Activated CD4-positive, alpha-beta memory T cell treated with anti-CD3 and anti-CD28 coated beads for 36 hours (primary cell): ENCODE data around the gene FRMD4A. TPM values are rescaled to one million over a fixed set of nuclear protein-coding genes. Genes with fewer than 3 reads are reported as not detected.
"Not testable (repeated sequence)": the region's sequence is repeated elsewhere in the genome, so short reads cannot be mapped to it uniquely, and the experiment has no call there.

ENCODE experiments used
- CTCF ChIA-PET: fragments of 350-600 bp; sonication (Branson Sonifier 250); formaldehyde crosslinking; loops from one replicate; lab custom pipeline; 2021; ENCODE audit warnings: antibody characterized with exemption, inconsistent platforms; lab: Charles Lee
- POLR2A ChIA-PET: fragments of 350-600 bp; sonication (Branson Sonifier 250); formaldehyde crosslinking; loops from one replicate; lab custom pipeline; 2021; ENCODE audit warnings: antibody characterized with exemption; lab: Charles Lee
- DNase-seq: peaks from one replicate; pipeline ENCODE4 v3.0.0-alpha.2; 2020
- H3K27ac Mint-ChIP-seq: one replicate; pipeline ENCODE4 v1.8.0; 2021; ENCODE audit warnings: mixed read lengths
- H3K27me3 Mint-ChIP-seq: one replicate; pipeline ENCODE4 v1.8.0; 2021; ENCODE audit warnings: mixed read lengths
- H3K36me3 Mint-ChIP-seq: one replicate; pipeline ENCODE4 v1.8.0; 2021; ENCODE audit warnings: mixed read lengths
- H3K4me1 Mint-ChIP-seq: one replicate; pipeline ENCODE4 v1.8.0; 2021; ENCODE audit warnings: low read depth, mixed read lengths
- H3K4me3 Mint-ChIP-seq: one replicate; pipeline ENCODE4 v1.8.0; 2021; ENCODE audit warnings: mild to moderate bottlenecking, mixed read lengths
- H3K9me3 Mint-ChIP-seq: one replicate; pipeline ENCODE4 v1.8.0; 2021; ENCODE audit warnings: mixed read lengths
- intact Hi-C: fragments of 100-400 bp; cut with micrococcal nuclease; formaldehyde crosslinking; loops from one replicate; pipeline ENCODE4 v1.15.1; 2023
- total RNA-seq, 2 experiments: library from RNA; stranded (reverse); gene quantifications; one replicate each; pipeline ENCODE4 v1.2.3, GENCODE V29; 2021

FRMD4A gene
- total RNA-seq, 2 experiments from 2014 or later = 0.31 to 1.7 TPM

DNA sequence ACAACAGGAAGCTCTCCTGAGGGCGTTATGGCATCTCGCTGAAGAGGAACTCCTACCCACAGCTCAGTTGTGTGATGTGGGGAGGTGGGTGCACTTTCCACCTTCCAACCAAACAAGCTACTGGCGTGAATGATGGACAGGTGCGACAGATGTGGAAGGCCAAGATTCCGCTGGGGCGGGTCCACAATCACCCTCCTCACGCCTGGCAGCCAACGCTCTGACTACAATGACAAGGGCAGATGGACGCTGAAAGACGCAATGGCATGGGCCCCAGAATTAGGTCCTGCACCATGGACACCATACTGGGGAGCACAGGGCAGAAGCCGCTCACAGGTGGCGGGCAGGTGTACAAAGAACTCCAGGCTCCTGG, 461.4 kb downstream of the FRMD4A start:
- POLR2A ChIA-PET = no interaction called here
- no peak overlapping the region for H3K4me3 Mint-ChIP-seq
- H3K36me3 Mint-ChIP-seq = no peaks in the 10 kb centered on the region
- no peaks in the 10 kb centered on the region for H3K9me3 Mint-ChIP-seq
- H3K27me3 Mint-ChIP-seq = no peaks in the 10 kb centered on the region
- H3K27ac Mint-ChIP-seq = no peak overlapping the region
- intact Hi-C loops = no loop called here
- H3K4me1 Mint-ChIP-seq = peaks cover 2% of the 10 kb centered on the region
- CTCF ChIA-PET = no interaction called here
- no peak for DNase-seq

DNA sequence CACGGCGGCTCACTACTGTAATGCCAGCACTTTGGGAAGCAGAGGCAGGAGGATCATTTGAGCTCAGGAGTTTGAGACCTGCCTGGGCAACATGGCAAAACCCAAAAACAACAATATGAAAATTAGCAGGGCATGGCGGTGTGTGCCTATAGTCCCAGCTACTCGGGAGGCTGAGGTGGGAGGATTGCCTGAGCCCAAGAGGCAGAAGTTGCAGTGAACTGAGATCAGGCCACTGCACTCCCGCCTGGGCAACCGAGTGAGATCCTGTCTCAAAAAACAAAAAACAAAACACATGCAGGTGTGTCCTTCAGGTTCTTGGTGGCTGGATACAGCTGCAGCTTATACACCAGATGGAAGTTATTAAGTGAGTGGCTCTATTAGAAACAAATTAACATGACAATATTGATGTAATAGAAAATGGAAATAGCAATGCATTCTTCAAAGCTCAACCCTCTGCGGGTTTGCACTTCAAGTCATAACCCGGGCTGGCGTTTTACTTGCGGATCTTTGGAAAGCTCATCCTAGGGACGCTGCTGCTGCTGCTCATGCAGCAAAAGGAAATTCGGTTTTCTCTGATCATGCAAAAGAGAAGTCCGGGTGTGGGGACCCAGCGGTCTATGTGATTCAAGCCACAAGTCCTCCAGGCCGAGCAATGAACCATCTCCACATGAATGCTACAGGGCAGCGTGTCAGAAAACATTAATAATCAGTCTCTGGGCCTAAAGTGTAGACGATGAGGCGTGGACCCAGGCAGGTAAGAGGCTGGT, 462.0 kb downstream of the FRMD4A start:
- ChIA-PET POLR2A (no interaction called here), CTCF (no interaction called here)
- no peak overlapping the region for H3K4me3 Mint-ChIP-seq
- no peaks in the 10 kb centered on the region for H3K36me3 Mint-ChIP-seq
- H3K27ac Mint-ChIP-seq = no peak overlapping the region
- H3K27me3 Mint-ChIP-seq = no peaks in the 10 kb centered on the region
- no peak for DNase-seq
- intact Hi-C loops = no loop called here
- no peaks in the 10 kb centered on the region for H3K9me3 Mint-ChIP-seq
- H3K4me1 Mint-ChIP-seq = peaks cover 2% of the 10 kb centered on the region

DNA sequence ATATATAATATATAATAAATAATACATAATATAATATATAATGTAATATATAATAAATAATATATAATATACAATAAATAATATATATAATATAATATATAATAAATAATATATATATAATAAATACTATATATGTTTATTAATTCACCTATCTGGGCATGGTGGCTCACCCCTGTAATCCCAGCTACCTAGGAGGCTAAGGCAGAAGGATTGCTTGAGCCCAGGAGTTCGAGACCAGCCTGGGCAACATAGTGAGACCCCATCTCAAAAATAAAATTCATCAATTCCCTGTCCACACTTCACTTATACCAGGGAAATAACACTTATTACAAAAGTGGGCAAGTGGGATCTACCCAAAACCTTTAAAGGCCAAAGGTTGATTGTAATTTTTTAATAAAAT, 462.9 kb downstream of the FRMD4A start:
- ChIA-PET CTCF (no interaction called here), POLR2A (no interaction called here)

DNA sequence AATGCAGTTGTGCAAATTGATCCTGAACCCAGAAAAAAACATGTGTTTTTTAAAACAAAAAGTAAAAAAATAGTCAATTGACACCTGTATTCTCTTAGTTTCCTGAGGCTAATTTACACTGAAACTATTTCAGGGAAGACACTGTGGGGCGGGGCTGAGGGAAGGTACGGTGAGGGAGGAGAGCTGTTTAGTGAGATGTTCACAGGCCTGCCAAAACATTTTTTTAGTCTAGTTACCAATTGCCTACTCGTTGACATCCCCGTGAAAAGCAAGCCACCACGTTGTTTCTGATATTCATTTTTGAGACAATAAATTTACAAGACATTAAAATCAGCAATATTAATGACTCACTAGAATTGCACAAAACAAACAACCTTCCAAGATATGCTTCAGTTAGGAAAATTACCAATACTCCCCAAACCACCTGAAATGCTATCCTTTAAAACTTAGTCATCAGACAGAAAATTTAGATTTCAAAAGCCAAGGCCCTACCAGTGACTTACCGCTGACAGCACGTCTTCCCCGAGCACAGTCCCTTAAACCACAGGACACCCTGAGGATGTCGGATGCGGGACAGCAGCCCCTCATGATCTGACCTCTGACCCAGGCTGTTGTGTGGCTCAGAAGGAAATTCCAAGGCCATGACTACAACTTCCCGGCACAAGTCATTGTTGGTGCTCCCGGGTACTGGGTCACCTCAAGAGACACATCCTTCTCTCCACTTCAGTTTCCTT, 464.8 kb downstream of the FRMD4A start:
- Mint-ChIP-seq H3K4me1 (peaks cover 5% of the 10 kb centered on the region), H3K36me3 (no peaks in the 10 kb centered on the region), H3K4me3 (no peak overlapping the region), H3K27ac (no peak overlapping the region), H3K9me3 (no peaks in the 10 kb centered on the region), H3K27me3 (no peaks in the 10 kb centered on the region)
- DNase-seq = no peak
- POLR2A ChIA-PET = no interaction called here
- CTCF ChIA-PET = no interaction called here
- intact Hi-C loops = no loop called here

More for the DNA sequence above, 462.9 kb downstream of the FRMD4A start:
- no peak overlapping the region for H3K27ac Mint-ChIP-seq
- H3K4me1 Mint-ChIP-seq = no peaks in the 10 kb centered on the region
- intact Hi-C loops = no loop called here
- H3K4me3 Mint-ChIP-seq = no peak overlapping the region
- no peaks in the 10 kb centered on the region for H3K9me3 Mint-ChIP-seq
- H3K27me3 Mint-ChIP-seq = no peaks in the 10 kb centered on the region
- no peak for DNase-seq
- no peaks in the 10 kb centered on the region for H3K36me3 Mint-ChIP-seq

DNA sequence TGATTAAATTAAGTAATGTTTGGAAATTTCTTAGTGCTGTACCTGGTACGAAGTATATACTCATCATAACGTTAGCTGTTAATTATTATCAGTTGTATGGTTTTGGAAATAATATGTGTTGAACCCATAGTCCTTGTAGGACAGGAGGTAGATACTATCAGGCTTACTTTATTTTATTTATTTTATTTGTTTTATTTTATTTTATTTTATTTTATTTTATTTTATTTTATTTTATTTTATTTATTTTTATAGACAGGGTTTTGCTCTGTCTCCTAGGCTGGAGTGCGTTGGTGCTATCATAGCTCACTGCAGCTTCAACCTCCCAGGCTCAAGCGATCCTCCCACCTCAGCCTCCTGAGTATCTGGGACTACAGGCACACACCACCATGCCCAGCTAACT, 465.5 kb downstream of the FRMD4A start:
- POLR2A ChIA-PET, intact Hi-C loops, DNase-seq, H3K4me3 Mint-ChIP-seq, H3K9me3 Mint-ChIP-seq, H3K27ac Mint-ChIP-seq, H3K36me3 Mint-ChIP-seq, CTCF ChIA-PET, H3K4me1 Mint-ChIP-seq, H3K27me3 Mint-ChIP-seq: not testable (repeated sequence)

DNA sequence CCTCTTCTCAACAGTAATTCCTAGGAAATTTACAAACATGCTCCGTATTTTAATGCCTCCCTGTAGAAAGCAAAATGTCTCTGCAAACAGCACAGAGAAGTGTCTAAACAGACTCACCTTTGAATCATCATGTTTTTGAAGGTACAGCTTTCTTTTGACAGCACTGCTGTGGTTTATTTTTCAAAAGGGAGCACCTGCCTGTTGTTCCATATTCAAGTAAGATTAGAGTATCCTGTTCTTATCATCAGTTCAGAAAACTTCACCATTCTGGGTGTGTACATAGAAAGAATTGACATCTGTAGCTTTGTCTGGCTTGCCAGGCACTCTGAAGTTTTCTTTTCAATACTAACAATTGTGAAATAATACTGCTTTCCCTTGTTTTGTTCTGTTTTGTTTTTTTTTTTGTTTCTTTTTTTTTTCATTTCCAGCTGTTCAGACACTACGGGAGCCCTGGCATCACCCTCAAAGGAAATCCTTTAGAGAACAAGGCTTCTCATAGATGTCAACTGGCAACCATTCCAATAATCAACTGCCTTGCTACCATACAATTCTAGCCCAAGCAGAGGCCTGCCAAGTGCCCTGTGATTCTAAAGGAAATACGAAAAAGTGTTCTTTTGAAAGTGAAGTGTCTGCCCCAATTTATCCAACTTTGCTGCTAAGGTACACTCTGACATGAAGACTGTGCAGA, 468.0 kb downstream of the FRMD4A start:
- H3K4me3 Mint-ChIP-seq = no peak overlapping the region
- ChIA-PET CTCF (interaction anchor here (0.6 kb wide), 1 partner anchor 1723 kb away, joined by 3 read pairs; no protein-coding TSS in a partner anchor), POLR2A (no interaction called here)
- DNase-seq = no peak
- no peak overlapping the region for H3K27ac Mint-ChIP-seq
- intact Hi-C loops = no loop called here
- no peaks in the 10 kb centered on the region for H3K9me3 Mint-ChIP-seq
- no peaks in the 10 kb centered on the region for H3K36me3 Mint-ChIP-seq
- H3K4me1 Mint-ChIP-seq = peaks cover 5% of the 10 kb centered on the region
- H3K27me3 Mint-ChIP-seq = no peaks in the 10 kb centered on the region

DNA sequence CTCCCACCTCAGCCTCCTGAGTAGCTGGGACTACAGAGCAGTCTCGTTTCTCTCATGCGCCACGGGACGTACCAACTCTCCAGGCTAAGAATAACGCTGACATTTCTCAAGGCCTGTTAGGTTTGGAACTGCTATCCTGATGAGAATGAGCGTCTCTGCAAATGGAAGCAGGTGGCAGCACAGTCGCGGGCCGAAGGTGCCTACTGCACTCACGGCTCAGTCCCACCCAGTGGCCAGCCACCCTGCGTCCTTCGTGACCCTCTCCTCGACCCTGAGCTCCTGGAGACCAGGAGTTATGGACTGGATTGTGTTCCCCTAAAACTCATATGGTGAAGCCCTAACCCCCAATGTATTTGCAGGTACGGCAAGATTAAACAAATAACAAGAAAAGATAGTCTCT, 469.8 kb downstream of the FRMD4A start:
- H3K36me3 Mint-ChIP-seq = no peaks in the 10 kb centered on the region
- intact Hi-C loops = no loop called here
- POLR2A ChIA-PET = no interaction called here
- CTCF ChIA-PET = no interaction called here
- peaks cover 5% of the 10 kb centered on the region for H3K4me1 Mint-ChIP-seq
- H3K27me3 Mint-ChIP-seq = no peaks in the 10 kb centered on the region
- no peak for DNase-seq
- H3K9me3 Mint-ChIP-seq = no peaks in the 10 kb centered on the region
- H3K4me3 Mint-ChIP-seq = no peak overlapping the region
- no peak overlapping the region for H3K27ac Mint-ChIP-seq

DNA sequence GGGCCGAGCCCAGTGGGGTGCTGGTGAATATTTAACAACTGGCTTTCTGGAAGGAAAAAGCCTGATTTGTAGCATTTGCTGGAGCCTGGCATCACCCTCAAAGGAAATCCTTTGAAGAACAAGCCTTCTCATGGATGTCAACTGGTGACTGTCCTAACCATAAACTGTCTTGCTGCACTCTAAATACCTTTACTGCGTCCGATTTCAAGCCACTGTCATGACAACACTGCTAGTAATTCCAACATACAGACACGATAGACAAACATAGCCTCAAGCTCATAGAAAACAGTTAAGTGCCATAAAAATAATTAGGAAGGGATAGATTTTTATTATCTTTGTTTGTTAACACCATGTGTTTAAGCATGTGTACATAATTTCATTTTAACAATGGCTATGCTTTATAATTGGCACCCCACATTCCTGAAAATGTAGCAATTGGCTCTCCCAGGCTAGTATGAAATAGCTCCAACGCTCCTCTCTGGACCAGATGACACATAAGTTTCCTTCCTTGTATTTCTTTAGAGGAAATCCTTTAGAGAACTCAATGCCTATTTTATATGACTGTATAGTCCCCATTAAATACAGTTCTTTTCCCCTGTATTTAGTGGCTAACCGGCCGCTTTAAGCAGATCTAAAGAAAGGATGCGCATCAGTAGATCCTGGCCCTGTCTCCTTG, 470.6 kb downstream of the FRMD4A start:
- no peak overlapping the region for H3K4me3 Mint-ChIP-seq
- no peaks in the 10 kb centered on the region for H3K36me3 Mint-ChIP-seq
- DNase-seq = no peak
- H3K9me3 Mint-ChIP-seq = no peaks in the 10 kb centered on the region
- peaks cover 5% of the 10 kb centered on the region for H3K4me1 Mint-ChIP-seq
- H3K27ac Mint-ChIP-seq = no peak overlapping the region
- CTCF ChIA-PET = no interaction called here
- no peaks in the 10 kb centered on the region for H3K27me3 Mint-ChIP-seq
- POLR2A ChIA-PET = no interaction called here
- intact Hi-C loops = no loop called here

DNA sequence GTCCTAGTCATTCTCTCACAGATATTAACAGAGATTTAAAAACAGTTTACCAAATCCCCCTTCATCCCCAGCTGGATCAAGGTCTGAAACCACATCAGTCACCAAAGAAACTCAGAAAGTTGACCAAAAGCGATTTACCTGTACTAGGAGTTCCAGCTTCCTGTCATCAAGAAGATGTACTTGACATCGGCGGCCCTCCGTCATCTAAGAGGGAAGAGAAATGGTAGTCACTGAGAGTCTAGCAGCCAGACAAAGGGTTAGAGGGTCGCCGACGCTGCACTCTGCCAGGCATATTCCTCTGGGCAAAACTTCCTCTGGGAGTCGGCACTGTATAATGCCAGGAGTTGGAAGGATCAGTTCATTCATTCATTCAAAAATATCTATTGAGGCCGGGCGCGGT, 472.0 kb downstream of the FRMD4A start:
- no peaks in the 10 kb centered on the region for H3K9me3 Mint-ChIP-seq
- no peak for DNase-seq
- ChIA-PET CTCF (no interaction called here), POLR2A (no interaction called here)
- H3K36me3 Mint-ChIP-seq = no peaks in the 10 kb centered on the region
- H3K4me1 Mint-ChIP-seq = peaks cover 5% of the 10 kb centered on the region
- no peak overlapping the region for H3K4me3 Mint-ChIP-seq
- H3K27me3 Mint-ChIP-seq = no peaks in the 10 kb centered on the region
- intact Hi-C loops = no loop called here
- no peak overlapping the region for H3K27ac Mint-ChIP-seq

DNA sequence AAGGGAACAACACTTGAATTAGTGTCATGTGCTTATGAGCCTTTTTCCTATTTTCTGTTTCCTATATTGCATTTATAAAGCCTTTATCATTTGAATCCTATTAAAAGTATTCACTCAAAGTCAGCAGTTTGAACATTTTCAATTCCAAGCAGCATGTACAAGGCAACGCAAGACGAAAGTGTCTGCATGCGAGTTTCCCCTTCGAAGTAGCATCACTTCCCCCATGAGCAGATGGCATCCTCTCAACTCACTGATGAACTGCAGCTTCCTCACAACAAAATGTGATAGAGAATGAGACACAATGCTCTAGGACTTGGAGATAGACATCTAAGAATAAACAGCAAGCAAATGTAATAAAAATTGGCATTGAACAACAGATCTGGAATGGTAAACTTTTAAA, 473.3 kb downstream of the FRMD4A start:
- Mint-ChIP-seq H3K27ac (no peak overlapping the region), H3K9me3 (no peaks in the 10 kb centered on the region), H3K4me1 (peaks cover 3% of the 10 kb centered on the region), H3K27me3 (no peaks in the 10 kb centered on the region), H3K4me3 (no peak overlapping the region), H3K36me3 (no peaks in the 10 kb centered on the region)
- ChIA-PET POLR2A (no interaction called here), CTCF (no interaction called here)
- intact Hi-C loops = no loop called here
- DNase-seq = no peak

DNA sequence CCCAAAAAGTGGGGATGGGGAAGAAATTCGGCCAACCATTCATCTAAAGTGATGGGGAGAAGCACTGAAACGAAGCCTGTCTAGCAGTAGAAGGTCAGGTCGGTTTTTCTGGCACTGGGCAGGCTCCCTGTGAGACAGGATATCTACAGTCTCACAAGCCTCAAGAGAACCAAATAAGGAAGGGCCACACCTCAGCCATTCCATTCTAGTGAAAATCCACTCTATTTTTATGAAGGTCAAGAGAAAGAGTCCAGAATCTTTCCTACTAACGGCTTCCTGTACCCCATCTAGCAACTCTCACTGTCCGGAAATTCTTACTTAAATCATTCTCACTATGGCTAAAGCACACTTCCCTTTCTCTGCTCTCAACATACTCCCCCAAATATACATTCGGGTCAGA, 476.9 kb downstream of the FRMD4A start:
- no peak for DNase-seq

DNA sequence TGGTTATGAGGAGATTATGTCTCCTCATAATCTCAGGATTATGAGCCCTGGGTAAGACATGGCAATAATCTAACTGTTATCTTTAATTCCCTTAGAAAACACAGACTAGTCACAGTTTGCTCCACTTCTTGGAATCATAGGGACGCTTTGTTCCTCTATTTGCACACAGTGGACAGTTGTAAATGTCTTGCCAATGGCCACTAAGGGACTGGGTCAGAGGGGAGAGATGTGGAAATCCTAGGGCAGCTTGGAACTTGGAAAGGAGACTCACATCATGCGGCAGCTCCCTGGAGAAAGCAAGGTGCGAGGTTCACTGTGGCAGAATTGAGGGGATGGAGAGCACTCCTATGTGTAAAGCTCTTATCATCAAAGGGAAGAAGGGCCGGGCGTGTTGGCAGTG, 477.9 kb downstream of the FRMD4A start:
- intact Hi-C loops = no loop called here
- H3K27ac Mint-ChIP-seq = no peak overlapping the region
- H3K9me3 Mint-ChIP-seq = no peaks in the 10 kb centered on the region
- ChIA-PET CTCF (no interaction called here), POLR2A (no interaction called here)
- no peak for DNase-seq
- no peak overlapping the region for H3K4me3 Mint-ChIP-seq
- H3K27me3 Mint-ChIP-seq = no peaks in the 10 kb centered on the region
- no peaks in the 10 kb centered on the region for H3K36me3 Mint-ChIP-seq
- H3K4me1 Mint-ChIP-seq = no peaks in the 10 kb centered on the region

More for the DNA sequence above, 476.9 kb downstream of the FRMD4A start:
- POLR2A ChIA-PET = no interaction called here
- intact Hi-C loops = no loop called here
- H3K4me1 Mint-ChIP-seq = no peaks in the 10 kb centered on the region
- no peaks in the 10 kb centered on the region for H3K9me3 Mint-ChIP-seq
- no peaks in the 10 kb centered on the region for H3K27me3 Mint-ChIP-seq
- H3K27ac Mint-ChIP-seq = no peak overlapping the region
- H3K4me3 Mint-ChIP-seq = no peak overlapping the region
- CTCF ChIA-PET = no interaction called here
- no peaks in the 10 kb centered on the region for H3K36me3 Mint-ChIP-seq
